HL-60 (cell line): ENCODE data around the gene PTGES2.

Source experiments
- CTCF ChIP-seq: IDR thresholded peaks from one replicate; pipeline ENCODE4 v1.5.1; 2011; ENCODE audit warnings: low read length, control low read depth, inconsistent platforms; ENCODE audit not compliant: insufficient read depth
- POLR2AphosphoS5 ChIP-seq: IDR thresholded peaks from 2 replicates; pipeline ENCODE4 v1.6.1; 2012; ENCODE audit warnings: low read depth
- REST ChIP-seq: IDR thresholded peaks from 2 replicates; pipeline ENCODE4 v1.6.1; 2012; ENCODE audit warnings: low read depth; ENCODE audit not compliant: insufficient replicate concordance

GRCh38 chr9:128096616-128097536 lies 30.7 kb downstream of the PTGES2 start:
- TF ChIP-seq POLR2AphosphoS5 (no peak), CTCF (no peak), REST (no peak)
